Measurements from ENCODE around the gene C19orf81. TPM values are rescaled to one million over a fixed set of nuclear protein-coding genes. Genes with fewer than 3 reads are reported as not detected.

The C19orf81 gene
- total RNA-seq, 1 donor from 2014 or later, result not detected

DNA sequence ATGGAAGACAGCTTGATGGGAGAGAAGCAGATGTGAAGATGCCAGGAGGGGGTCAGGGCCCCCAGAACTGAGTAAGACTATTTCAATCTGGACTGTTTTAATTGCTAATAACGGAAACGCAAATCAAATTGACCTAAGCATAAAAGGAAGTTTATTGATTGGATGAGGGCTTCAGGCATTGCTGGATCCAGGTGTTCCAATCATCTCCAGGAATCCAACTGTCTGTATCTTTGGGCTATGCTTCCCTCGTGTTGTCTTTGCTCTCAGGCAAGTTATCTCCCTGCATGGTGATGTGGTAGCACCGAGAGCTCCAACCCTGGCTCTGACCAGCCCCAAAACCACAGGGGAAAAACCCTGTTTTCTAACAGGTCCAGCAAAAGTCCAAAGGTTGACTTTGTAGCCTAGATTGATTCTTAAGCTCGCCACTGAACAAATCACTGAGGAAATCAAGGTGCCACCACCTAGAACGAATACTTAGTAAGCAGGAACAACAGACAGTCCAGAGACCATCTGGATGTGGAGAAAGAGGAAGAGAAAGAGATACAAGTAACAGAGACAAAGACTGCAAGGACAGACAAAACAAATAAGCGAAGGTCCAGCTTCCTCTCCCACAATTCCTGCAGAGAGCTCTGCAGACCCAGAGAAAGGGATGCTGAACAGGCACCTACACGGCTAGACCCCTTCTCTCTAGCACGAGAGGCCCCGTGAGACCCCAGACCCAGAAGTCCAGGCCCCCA lies 1.2 kb upstream of the C19orf81 start:
- FAIRE-seq, result peak; percentile 7

DNA sequence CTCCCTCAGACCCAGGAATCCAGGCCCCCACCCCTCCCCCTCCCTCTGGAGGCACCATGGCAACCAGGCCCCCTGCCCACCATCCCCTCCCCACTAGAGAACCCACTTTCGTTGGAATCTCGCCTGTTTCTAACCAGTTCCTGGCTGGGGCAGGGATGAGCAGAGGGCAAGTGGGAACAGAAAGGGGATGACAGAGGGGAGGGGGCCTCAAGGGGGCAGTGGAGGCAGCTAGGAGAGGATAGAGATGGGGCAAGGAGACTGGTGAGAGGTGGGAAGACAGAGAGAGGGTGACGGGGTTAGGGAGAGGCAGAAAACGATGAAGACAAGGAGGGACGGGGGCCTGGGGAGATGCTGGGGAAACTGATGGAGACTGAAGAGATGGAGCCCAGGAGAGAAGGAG lies 586 bp upstream of the C19orf81 start:
- no peak for DNase-seq (ENCODE audit: low read depth)
- Histone ChIP-seq H3K27me3 (ENCODE audit: control insufficient read depth, insufficient read depth, low read length) (no peaks in the 10 kb centered on the region), H3K4me3 (ENCODE audit: low read depth, low read length) (no peak overlapping the region), H3K36me3 (ENCODE audit: control insufficient read depth, insufficient read depth, low read length) (no peaks in the 10 kb centered on the region)
- TF ChIP-seq, protein P1, sequence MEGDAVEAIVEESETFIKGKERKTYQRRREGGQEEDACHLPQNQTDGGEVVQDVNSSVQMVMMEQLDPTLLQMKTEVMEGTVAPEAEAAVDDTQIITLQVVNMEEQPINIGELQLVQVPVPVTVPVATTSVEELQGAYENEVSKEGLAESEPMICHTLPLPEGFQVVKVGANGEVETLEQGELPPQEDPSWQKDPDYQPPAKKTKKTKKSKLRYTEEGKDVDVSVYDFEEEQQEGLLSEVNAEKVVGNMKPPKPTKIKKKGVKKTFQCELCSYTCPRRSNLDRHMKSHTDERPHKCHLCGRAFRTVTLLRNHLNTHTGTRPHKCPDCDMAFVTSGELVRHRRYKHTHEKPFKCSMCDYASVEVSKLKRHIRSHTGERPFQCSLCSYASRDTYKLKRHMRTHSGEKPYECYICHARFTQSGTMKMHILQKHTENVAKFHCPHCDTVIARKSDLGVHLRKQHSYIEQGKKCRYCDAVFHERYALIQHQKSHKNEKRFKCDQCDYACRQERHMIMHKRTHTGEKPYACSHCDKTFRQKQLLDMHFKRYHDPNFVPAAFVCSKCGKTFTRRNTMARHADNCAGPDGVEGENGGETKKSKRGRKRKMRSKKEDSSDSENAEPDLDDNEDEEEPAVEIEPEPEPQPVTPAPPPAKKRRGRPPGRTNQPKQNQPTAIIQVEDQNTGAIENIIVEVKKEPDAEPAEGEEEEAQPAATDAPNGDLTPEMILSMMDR (IDR thresholded peaks at IDR 0.05; ENCODE audit: insufficient read depth, low read length, severe bottlenecking), result no peak
- no peak for FAIRE-seq

More for the DNA sequence above, 1.2 kb upstream of the C19orf81 start:
- TF ChIP-seq, protein P1 (IDR thresholded peaks at IDR 0.05; ENCODE audit: insufficient read depth, low read length, severe bottlenecking), result no peak
- Histone ChIP-seq H3K36me3 (ENCODE audit: control insufficient read depth, insufficient read depth, low read length) (no peaks in the 10 kb centered on the region), H3K27me3 (ENCODE audit: control insufficient read depth, insufficient read depth, low read length) (no peaks in the 10 kb centered on the region), H3K4me3 (ENCODE audit: low read depth, low read length) (no peak overlapping the region)
- no peak for DNase-seq (ENCODE audit: low read depth)

DNA sequence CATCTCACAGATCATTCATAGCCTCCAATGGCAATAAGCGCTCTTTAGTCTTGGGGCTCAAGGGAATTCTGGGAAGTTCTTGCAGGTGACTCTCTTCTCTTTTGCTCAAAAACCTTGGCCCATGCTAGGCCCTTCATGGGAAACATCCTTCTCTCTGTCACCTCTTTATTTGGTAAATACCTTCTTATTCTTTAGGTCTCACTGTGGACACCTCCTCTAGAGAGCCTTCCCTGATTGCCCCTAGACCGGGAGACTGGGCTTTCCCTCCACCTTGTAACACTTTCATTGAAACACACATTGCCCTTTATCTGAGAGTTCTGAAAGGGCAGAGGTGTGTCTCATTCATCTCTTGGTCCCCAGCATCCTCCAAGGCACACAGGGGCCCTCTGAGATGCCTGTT lies 1.9 kb downstream of the C19orf81 start:
- DNase-seq (ENCODE audit: low read depth) (no peak), FAIRE-seq (no peak)
- no peaks in the 10 kb centered on the region for H3K27me3 ChIP-seq (ENCODE audit: control insufficient read depth, insufficient read depth, low read length)

DNA sequence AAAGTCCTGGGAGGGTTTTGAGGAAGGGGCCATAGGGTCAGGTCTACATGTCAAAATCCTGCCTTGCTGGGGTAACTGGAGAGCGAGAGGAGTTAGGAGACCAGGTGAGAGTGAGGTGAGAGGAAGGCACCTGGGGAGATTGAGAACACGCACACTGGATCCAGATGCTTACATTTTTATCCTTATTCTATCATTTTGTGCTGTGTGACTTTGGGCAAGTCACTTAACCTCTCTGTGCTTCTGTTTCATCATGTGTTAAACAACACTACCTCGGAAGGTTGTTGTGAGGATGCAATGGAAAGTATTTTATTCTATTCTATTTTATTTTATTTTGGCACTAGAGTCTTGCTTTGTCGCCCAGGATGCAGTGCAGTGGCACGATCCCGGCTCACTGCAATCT lies 3.5 kb downstream of the C19orf81 start:
- Histone ChIP-seq H3K36me3 (ENCODE audit: control insufficient read depth, insufficient read depth, low read length) (no peaks in the 10 kb centered on the region), H3K4me3 (ENCODE audit: low read depth, low read length) (no peak overlapping the region), H3K27me3 (ENCODE audit: control insufficient read depth, insufficient read depth, low read length) (no peaks in the 10 kb centered on the region)
- DNase-seq (ENCODE audit: low read depth) (no peak), FAIRE-seq (no peak)
- TF ChIP-seq, protein P1 (IDR thresholded peaks at IDR 0.05; ENCODE audit: insufficient read depth, low read length, severe bottlenecking), result no peak

More for the DNA sequence above, 1.9 kb downstream of the C19orf81 start:
- Histone ChIP-seq H3K4me3 (ENCODE audit: low read depth, low read length) (no peak overlapping the region), H3K36me3 (ENCODE audit: control insufficient read depth, insufficient read depth, low read length) (no peaks in the 10 kb centered on the region)
- TF ChIP-seq, protein P1 (IDR thresholded peaks at IDR 0.05; ENCODE audit: insufficient read depth, low read length, severe bottlenecking), result no peak

DNA sequence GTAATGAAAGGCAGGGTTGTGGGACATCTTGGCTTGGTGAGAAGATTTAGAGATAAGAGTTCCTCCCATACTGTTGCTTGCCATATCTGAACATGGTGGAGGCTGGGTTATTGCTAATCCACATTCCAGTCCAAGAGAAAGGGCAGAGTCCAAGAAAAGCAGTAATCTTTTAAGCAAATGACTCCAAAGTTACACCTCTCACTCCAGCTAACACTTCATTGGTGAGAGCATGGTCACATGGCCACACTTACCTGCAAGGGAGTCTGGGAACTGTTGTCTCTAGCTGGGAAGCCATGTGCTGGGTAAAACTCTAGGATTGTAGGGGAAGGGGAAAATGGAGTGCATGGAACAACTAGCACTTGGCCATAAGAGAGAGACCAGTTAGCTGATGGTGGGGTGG lies 5.6 kb downstream of the C19orf81 start:
- DNase-seq (ENCODE audit: low read depth) (no peak), FAIRE-seq (no peak)
- Histone ChIP-seq H3K4me3 (ENCODE audit: low read depth, low read length) (no peak overlapping the region), H3K27me3 (ENCODE audit: control insufficient read depth, insufficient read depth, low read length) (no peaks in the 10 kb centered on the region), H3K36me3 (ENCODE audit: control insufficient read depth, insufficient read depth, low read length) (no peaks in the 10 kb centered on the region)
- TF ChIP-seq, protein P1 (IDR thresholded peaks at IDR 0.05; ENCODE audit: insufficient read depth, low read length, severe bottlenecking), result no peak

DNA sequence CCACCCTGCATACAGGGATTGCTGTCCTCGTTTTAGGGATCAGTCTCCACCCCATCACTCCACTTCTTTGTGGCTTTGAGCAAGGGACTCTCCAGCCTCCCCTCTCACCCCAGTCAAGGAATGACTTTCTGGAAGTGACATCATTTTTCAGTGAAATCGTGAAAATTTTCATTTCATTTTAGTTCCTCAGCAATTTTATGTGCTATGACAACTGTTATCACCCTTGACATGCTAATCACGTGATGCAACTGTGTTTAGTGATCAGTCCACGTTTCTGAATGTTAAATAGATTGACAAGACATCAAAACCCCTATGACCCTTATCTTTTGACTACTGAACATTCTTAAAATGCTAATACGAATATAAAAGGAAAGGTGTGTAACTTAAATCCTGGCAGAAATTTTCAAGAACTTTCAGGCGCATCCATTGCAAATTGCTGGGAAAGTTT lies 8.0 kb downstream of the C19orf81 start:
- H3K4me3 ChIP-seq (ENCODE audit: low read depth, low read length), result no peak overlapping the region
- DNase-seq (ENCODE audit: low read depth), result no peak
- TF ChIP-seq, protein P1 (IDR thresholded peaks at IDR 0.05; ENCODE audit: insufficient read depth, low read length, severe bottlenecking), result no peak
- FAIRE-seq, result no peak
- no peaks in the 10 kb centered on the region for H3K27me3 ChIP-seq (ENCODE audit: control insufficient read depth, insufficient read depth, low read length)
- H3K36me3 ChIP-seq (ENCODE audit: control insufficient read depth, insufficient read depth, low read length), result no peaks in the 10 kb centered on the region
